SU-DHL-6 (cell line): ENCODE data around the gene SH2D5.

Experiments
- H2AFZ ChIP-seq: fragments of 200-600 bp; sonication (generic); 2 replicates; pipeline ENCODE4 v1.6.1; 2014; ENCODE audit warnings: low read depth, mild to moderate bottlenecking, moderate library complexity, mixed read lengths, antibody characterized with exemption, low read length; ENCODE audit not compliant: severe bottlenecking
- H3F3A ChIP-seq: fragments of 200-600 bp; shearing (Covaris generic); 2 replicates; pipeline ENCODE4 v1.6.0; 2016; ENCODE audit warnings: antibody characterized with exemption, mild to moderate bottlenecking; ENCODE audit not compliant: insufficient read depth
- H3K27ac ChIP-seq: fragments of 200-600 bp; sonication (generic); 2 replicates; pipeline ENCODE4 v1.5.1; 2016; ENCODE audit warnings: low read depth, mild to moderate bottlenecking, low read length, moderate library complexity, mixed read lengths
- H3K27me3 ChIP-seq: fragments of 200-600 bp; sonication (generic), shearing (Covaris generic); 2 replicates; pipeline ENCODE4 v1.6.0; 2014; ENCODE audit warnings: mild to moderate bottlenecking, low read length
- H3K36me3 ChIP-seq: fragments of 200-600 bp; sonication (generic); 2 replicates; pipeline ENCODE4 v1.6.1; 2014; ENCODE audit warnings: mild to moderate bottlenecking, low read length, mixed read lengths
- H3K4me2 ChIP-seq: fragments of 300-600, 200-600 bp; shearing (Covaris generic), sonication (generic); 2 replicates; pipeline ENCODE4 v1.6.0; 2014; ENCODE audit warnings: low read length, low read depth, mild to moderate bottlenecking; ENCODE audit not compliant: poor library complexity, severe bottlenecking
- H3K4me3 ChIP-seq: fragments of 200-600 bp; sonication (generic); 2 replicates; pipeline ENCODE4 v1.5.1; 2014; ENCODE audit warnings: antibody characterized with exemption, low read length, mild to moderate bottlenecking, mixed read lengths; ENCODE audit not compliant: insufficient read depth, poor library complexity, severe bottlenecking
- H3K79me2 ChIP-seq: fragments of 200-600 bp; sonication (generic); 2 replicates; pipeline ENCODE4 v1.6.1; 2014; ENCODE audit warnings: mild to moderate bottlenecking, low read length, moderate library complexity; ENCODE audit not compliant: insufficient read depth
- H3K9ac ChIP-seq: fragments of 200-600 bp; sonication (generic); 2 replicates; pipeline ENCODE4 v1.7.0; 2014; ENCODE audit warnings: mild to moderate bottlenecking, low read length
- H3K9me2 ChIP-seq: fragments of 200-600 bp; sonication (generic); replicated peaks from 2 replicates; pipeline ENCODE4 v1.6.1; 2014; ENCODE audit warnings: low read length; ENCODE audit not compliant: insufficient read depth
- H3K9me3 ChIP-seq: fragments of 200-600 bp; sonication (generic); 2 replicates; pipeline ENCODE4 v1.6.1; 2014; ENCODE audit warnings: low read length, mixed read lengths; ENCODE audit not compliant: insufficient read depth
- H4K20me1 ChIP-seq: fragments of 200-600 bp; sonication (generic); 2 replicates; pipeline ENCODE4 v1.6.1; 2014; ENCODE audit warnings: low read depth, mild to moderate bottlenecking, antibody characterized with exemption, low read length, moderate library complexity, mixed read lengths
- CTCF ChIP-seq: fragments of 200-600 bp; sonication (generic); IDR thresholded peaks from one replicate; pipeline ENCODE4 v1.5.1; 2017; ENCODE audit warnings: antibody characterized with exemption, mild to moderate bottlenecking, low read length, moderate library complexity; ENCODE audit not compliant: insufficient read depth, poor library complexity, severe bottlenecking
- EZH2phosphoT487 ChIP-seq: fragments of 200-600 bp; sonication (generic), shearing (Covaris generic); conservative IDR thresholded peaks from 2 replicates; pipeline ENCODE4 v1.6.1; 2018; ENCODE audit warnings: mild to moderate bottlenecking, antibody characterized with exemption, low read length, moderate library complexity, mixed read lengths

SH2D5 gene

DNA sequence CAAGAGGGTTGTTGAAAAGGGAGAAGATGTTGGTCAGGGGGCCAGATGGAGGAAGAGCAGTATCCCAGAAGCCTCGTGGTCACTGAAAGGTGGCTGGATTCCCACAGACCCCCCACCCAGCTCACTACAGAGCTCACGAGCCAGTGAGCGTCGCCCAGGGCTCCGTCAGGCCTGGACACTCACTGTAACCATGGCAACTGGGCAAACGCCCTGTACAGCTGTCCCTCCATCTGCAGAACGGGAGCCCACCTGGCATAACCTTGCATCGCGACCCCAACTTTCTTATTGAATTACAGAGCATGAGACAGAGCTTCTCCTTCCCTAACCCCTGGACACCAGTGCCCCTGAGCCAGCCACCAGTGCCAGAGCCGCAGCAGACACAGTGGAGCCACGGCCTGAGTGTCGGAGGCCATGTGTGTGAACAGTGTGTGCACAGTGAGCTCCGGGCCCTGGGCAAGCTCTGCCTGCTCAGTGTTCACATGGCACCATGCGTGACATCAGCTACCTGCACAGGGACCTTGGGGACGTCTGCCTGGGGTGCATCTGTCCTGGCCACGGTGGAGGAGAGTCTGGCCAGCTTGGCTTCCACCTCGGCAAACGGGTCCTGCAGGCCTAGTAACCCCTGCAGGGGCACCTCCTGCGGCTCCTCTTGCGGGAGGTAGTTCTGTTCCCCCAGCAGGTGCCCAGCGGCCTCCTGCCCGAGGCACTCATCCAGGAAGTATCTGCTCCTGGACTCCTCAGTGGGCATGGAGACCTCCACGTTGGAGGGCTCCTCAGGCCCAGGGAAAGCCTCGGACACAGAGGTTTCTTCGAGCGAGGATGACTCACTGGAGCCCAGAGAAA lies 45.4 kb downstream of the SH2D5 start:
- Histone ChIP-seq H3K27ac (no peak overlapping the region), H3K36me3 (no peaks in the 10 kb centered on the region), H3K4me3 (no peak overlapping the region), H3K9ac (no peak overlapping the region), H3K79me2 (no peaks in the 10 kb centered on the region), H3F3A (no peaks in the 10 kb centered on the region), H3K9me2 (no peaks in the 10 kb centered on the region), H4K20me1 (no peaks in the 10 kb centered on the region), H2AFZ (no peak overlapping the region), H3K27me3 (no peaks in the 10 kb centered on the region), H3K4me2 (no peak overlapping the region), H3K9me3 (no peaks in the 10 kb centered on the region)
- TF ChIP-seq CTCF (no peak), EZH2phosphoT487 (no peak)

DNA sequence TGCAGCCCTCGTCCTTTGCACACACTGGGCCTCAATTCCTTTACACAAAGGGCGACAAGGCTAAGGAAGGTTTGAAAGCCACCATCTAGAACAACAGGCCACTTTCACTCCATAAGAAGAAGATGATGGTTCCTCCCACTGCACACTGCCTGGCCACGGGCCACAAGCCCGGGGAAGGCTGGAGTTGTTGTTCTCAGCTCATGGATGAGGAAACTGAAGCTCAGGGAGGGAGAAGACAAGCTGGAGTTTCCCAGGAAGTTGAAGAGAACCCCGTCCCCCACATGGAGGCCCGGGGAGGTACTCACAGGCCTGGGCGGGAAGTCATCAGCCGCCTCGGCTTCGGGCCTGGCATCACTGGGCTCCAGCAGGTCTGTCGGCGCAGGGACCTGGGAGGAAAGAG lies 46.8 kb downstream of the SH2D5 start:
- H3F3A ChIP-seq = no peaks in the 10 kb centered on the region
- no peaks in the 10 kb centered on the region for H3K36me3 ChIP-seq
- H3K9me2 ChIP-seq = no peaks in the 10 kb centered on the region
- TF ChIP-seq EZH2phosphoT487 (no peak), CTCF (no peak)
- H3K9me3 ChIP-seq = no peaks in the 10 kb centered on the region
- H3K79me2 ChIP-seq = no peaks in the 10 kb centered on the region
- no peaks in the 10 kb centered on the region for H3K27me3 ChIP-seq
- no peak overlapping the region for H2AFZ ChIP-seq
- no peaks in the 10 kb centered on the region for H4K20me1 ChIP-seq
- no peak overlapping the region for H3K4me3 ChIP-seq
- no peak overlapping the region for H3K27ac ChIP-seq
- no peak overlapping the region for H3K9ac ChIP-seq
- H3K4me2 ChIP-seq = no peak overlapping the region

- Histone ChIP-seq H3K9ac (no peak overlapping the region), H3K4me2 (no peak overlapping the region), H4K20me1 (no peaks in the 10 kb centered on the region), H3K36me3 (no peaks in the 10 kb centered on the region), H3K79me2 (no peaks in the 10 kb centered on the region), H3F3A (no peaks in the 10 kb centered on the region), H3K9me3 (no peaks in the 10 kb centered on the region), H3K27me3 (no peaks in the 10 kb centered on the region), H3K27ac (no peak overlapping the region), H3K9me2 (no peaks in the 10 kb centered on the region), H3K4me3 (no peak overlapping the region), H2AFZ (no peak overlapping the region)
- TF ChIP-seq CTCF = no peak
Measured at GRCh38 chr1:20685099-20685662, 47.3 kb downstream of the SH2D5 start.
